HG02870 (cell line): ENCODE data around the gene PPP1R1C.

ENCODE experiments used
- ATAC-seq: cut with Tn5 transposase; IDR thresholded peaks from one replicate; pipeline ENCODE4 v1.9.1; 2021; ENCODE audit warnings: mild to moderate bottlenecking, moderate library complexity; ENCODE audit not compliant: unreplicated experiment

PPP1R1C gene

DNA sequence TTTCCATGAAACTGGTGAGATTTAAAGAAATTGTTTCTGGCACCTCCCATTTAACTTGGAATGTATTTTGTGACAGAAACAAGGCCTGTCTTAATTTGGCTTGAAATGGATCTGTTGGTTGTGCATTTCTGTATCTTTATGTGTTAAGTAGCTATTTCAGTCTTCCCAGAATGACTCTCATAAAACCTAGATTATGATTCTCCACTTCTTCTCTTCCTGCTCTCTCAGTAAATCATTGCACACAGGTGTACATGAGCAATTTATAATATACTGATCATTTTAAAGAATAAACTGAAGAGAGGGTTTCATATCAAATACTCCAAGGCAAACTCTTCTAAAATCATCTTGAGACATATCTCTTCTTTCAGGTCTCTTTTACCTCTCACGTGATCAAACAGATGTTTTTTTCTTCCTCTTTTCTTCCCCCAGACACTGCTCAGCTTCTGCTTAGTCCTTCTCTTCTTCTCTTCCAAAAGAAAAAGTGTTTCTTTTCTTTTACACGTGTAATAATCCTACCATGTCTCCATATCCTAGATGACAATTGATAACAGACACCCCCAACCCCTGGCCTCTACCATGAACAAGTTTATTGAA lies 112.0 kb downstream of the PPP1R1C start:
- no peak for ATAC-seq

DNA sequence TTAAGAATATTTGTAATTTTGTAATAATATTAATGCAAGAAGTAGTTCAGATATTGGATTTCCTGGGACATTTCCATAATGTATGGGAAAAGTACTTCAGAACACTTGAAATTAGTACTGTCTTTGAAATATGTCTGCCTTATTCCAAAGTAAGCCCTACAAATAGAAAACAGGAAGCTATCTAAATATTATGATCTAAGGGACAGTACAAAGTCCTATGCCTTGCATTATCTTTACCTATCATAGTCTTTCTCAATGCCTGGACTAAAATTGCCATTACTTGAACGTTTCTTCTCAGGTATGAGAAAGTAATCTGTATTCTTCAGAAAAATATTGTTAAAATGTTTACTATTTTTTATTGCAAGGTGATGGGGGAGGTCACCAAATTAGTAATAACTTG lies 113.0 kb downstream of the PPP1R1C start:
- ATAC-seq, result no peak

DNA sequence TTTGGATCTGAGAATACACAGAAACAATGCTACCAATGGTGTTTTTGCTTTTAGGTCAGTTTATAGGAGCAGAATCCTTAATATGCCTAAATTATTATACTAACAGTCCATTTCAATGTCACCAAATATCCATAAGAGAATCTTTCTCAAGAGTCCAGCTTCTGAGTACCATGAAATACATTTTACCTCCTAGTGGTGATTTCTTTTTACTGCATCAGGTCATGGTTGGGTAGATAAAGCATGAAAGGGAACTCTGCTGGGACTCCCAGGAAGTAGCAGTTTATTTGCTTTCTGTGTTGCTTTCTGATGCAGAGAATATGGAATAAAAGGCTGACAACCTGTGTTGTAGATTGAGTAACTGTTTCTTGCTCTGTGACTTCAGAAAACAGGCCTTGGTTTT lies 115.6 kb downstream of the PPP1R1C start:
- ATAC-seq, result peak; percentile 69

DNA sequence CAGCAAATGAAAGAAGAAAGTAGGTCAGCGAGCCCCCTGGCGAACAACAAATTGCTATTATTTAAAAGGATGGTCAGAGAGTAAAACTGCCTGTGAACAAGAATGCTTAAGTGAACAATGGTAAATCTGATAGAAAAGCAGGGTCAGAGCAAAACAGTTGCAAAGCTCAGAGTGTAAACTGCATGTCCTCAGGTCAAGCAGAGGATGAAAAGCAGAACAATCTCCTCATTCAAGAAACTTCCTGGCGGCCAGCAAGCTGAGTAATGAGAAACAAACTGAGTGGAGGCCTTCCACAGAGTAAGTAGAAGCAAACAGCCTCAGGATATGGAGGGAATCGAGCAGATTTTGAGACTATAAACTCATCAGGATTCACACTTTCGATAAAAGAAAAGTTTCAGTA lies 117.9 kb downstream of the PPP1R1C start:
- ATAC-seq, result no peak

DNA sequence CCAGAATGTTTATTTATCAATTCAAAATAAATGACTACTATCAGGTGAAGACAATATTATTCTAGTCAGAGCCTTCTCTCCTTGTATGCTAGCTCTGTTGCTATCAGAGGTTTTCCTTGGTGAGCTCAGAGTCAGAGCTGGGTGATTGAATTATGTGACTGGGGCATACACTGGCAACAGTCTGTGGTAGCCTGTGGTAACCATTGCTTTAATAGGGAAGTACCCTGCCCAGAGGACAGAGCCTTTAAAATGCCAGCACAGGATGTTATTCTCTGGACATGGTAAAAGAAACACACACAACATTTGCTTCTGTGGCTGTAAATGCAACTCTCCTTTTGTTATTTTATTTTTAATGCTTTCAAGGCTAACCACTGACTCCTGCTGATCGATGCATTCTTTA lies 124.7 kb downstream of the PPP1R1C start:
- no peak for ATAC-seq

DNA sequence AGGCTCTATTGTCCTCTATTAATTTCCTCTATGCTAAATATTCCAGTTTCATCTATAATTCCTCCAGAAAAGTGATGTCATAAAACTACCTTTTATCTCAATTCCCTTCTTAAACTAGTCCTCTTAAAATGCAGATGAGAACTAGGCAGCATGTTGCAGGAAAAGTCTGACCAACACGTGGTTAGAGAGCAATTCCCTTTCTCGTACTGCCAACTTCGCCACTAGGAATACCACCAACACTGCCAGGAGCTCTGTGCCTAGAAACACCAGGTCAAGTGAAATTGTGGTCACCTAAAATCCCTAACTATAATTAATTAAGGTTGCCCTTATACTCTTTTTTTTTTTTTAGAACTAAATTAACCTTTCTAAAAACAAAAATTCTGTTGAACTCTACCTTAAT lies 127.7 kb downstream of the PPP1R1C start:
- no peak for ATAC-seq

DNA sequence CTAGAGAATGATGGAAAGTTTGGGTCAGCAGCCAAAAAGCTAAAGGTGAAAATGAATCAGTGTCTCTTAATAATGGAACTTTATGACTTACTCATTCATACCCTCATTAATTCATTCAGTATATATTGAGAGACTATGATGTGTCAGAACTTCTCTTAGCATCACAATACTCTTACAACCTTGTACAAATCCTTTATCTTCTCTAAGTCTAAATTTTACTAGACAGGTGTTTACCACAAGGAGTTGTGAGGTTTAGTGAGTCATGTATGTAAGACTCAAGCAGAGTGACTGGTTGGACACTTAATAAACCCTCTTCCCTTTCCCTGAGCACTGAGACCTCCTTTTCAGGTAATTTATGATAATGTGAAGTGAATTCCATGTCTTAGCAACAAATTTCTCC lies 129.6 kb downstream of the PPP1R1C start:
- no peak for ATAC-seq

DNA sequence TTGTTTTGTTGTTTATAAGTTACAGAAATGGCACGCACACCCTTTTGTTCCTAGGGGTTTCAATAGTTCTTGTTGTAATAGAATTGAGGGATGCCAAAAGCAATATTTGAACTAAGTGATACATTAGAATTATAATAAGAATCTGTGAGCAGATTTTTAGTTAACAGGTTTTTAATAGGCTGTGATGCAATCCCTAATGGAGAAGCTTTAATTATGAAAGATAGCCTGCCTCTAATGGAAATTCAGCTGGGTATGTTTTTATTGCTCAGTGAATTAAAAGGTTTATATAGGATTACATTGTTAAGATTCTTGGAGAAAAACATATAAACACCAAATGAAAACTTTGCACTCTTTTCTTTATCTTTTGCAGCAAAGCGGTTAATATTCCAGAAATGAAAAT lies 131.1 kb downstream of the PPP1R1C start:
- no peak for ATAC-seq

DNA sequence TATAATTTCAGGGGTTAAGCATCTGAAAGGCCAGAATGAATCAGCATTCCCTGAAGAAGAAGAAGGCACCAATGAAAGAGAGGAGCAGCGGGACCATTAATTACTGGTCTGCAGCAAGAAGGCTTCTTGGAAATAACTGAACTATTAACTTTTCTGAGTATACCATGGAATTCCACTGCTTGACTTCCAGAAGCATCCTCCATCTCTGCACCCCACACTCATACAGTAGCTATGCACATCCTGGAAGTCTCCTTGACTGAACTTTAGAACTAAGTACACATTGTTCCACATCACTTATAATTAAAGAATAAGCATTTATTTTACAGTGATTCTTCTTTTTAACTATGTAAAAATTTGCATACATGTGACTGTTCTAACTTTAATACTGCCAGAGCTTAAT lies 131.5 kb downstream of the PPP1R1C start:
- no peak for ATAC-seq

DNA sequence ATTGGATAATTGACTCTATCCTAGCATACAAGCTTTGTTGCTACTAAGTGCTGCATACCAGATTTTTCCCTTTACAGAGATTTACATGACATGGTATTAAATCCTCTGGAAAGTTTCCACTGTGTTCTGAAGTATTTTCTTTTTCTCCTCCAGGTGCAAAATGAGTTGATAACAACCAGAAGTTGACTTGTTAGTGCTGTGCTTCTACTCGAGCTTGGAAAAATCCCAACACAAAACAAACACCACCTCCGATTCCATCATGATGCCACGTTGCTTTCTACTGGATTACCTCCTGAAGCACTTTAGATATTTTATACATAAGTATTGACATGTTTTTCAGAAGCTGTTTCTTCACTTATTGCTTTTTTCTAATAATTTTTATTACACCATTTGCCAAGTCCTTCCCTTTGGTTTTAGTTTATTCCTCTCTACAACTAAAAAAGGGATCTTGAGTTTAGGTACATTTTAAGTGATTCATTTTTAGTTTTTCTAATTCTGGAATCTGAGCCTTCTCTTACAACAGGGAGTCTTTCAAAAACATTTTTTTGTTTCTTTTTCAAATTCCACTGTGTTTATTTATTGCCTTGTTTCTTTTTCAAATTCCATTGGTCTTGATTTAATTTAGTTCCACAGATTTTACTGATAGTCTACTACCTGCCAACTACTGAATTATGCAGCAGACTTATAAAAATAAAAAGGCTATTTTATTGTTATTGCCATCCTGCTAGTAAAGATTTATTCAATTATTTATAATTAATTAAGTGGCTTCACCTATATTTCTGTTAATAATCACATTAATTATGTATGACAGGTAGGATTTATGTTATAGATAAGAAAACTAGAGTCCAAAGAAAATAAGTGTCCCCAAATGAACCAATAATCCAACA lies 143.4 kb downstream of the PPP1R1C start:
- no peak for ATAC-seq

DNA sequence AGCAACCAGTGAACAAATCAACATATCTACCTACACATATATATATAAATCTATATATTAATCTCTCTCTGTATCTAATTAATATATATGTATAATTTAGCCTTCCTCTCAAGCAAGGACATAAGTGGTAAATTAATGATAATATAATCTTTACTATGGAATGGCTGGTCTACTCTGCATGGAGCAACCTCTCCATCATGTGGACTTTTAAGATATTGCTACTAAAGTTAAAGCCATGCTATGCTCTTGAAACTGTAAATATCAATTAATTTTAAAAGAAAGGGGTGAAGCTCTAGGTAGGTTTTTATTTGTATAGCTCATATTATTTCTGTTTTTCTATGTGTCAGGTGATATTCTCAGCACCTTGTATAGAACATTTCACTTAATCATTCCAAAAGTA lies 147.0 kb downstream of the PPP1R1C start:
- no peak for ATAC-seq

DNA sequence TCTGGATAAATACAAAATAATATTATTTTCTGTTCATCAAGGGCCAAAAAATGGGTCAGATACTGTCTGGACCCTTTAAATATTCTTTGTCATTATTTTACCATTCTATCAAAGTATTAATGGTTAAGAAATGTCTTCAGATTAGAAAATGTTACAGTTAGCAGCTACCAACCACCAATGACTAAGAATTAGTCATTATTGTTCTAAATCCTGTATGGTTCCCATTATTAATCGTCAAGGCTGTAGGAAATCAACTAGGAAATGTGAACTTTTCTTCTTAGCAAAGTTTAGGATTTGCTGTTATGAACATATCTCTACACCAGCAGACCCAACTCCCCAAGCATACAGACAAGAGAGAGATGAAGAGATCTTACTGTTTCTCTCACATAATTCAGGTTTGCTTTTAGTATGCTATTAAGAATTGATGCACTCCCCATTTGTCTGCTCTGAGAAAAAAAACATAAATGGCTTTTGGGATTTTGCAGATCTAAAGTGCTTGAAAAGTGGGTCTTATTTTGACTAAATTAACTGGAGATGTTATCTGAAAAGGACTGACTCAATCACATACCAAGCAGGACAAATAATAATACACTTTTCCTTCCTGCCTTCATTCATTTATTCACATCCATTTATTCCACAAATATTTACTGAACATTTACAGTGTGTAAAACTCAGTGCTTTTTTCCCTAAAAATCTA lies 147.7 kb downstream of the PPP1R1C start:
- no peak for ATAC-seq

DNA sequence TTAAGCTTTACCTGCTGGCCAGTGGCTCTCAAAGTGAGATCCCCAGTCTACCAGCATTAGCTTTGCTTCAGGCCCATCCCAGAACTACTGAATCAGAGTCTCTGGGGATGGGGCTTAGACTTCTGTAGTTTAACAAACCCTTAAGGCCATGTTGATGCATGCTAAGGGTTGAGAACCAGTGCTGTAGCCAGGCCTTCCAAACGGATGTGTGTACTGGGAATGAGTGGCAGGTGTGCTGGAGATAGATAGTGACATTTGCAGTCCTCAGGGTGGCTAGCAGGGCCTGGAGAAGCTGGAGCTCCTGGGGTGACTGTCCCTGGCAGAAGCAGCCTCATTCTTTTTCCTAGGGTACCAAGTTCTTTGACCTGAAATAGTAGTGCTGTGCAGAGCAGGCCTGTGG lies 148.5 kb downstream of the PPP1R1C start:
- ATAC-seq, result no peak

DNA sequence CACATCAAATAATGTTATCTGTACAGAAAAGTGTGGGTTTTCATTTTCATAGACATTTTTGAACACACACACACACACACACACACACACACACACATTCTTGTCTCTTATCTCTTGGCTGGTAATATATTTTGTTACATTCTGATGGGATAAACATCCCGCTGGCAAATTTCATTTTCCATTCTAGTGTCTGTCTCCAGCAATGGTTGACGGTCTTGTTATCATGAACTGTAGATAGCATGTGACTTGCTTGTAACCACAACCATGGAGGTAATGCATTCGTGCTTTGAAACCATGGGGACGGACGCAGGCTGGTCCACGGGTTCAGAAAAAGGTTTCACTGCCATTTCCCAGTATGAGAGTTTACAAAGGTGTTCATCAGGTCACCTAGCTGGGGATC lies 156.4 kb downstream of the PPP1R1C start:
- ATAC-seq, result no peak

DNA sequence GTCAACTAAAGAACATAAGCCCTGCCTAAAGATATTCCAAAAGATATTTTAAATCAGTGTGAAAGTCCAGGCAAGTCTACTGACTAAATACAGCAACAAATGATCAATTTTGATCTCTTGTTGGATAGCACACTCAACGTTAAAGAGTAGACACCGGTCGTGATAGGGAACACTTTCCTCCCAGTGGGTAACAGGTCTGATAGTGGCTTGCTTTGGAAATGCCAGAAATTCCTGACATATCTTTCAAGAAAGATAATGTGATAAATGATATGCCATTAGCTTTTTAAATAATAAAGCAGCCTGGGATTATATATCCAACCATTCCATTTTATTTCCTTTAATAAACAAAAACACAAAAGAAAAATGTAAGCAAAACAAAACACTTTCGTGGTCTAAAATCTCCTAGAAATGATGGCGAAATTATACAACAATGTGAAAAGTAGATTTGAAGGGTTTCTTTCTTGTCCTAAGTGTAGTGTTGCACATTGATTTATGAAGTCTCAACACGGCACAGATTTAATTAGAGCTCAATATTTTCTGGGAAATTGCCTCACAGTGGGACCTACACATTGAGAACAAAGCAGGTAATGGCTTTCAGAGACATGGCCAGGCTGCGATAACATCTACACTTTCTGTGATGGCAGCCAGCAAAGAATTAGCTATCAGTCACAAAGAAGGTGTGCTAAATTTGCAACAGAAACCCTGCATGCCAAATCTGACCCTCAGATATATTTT lies 158.6 kb downstream of the PPP1R1C start:
- ATAC-seq, result no peak

DNA sequence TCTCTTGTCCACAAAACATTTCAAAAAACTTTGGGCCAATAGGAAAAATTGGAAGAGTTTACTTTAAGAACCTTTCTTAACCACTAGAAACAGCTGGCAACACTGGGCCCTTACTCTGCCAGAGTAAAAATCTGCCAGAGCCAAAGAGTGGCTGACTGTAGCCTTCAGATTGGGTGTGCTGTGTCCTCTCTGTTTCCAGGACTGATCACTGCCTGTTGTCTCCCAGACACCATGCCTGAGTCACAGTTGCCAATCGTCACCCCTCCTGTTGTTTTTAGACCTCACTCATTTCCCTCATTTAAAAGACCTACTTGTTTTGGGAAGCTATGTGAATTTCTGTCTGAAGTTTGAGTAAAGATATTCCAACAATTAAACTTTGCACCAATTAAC lies 159.1 kb downstream of the PPP1R1C start:
- ATAC-seq, result no peak

DNA sequence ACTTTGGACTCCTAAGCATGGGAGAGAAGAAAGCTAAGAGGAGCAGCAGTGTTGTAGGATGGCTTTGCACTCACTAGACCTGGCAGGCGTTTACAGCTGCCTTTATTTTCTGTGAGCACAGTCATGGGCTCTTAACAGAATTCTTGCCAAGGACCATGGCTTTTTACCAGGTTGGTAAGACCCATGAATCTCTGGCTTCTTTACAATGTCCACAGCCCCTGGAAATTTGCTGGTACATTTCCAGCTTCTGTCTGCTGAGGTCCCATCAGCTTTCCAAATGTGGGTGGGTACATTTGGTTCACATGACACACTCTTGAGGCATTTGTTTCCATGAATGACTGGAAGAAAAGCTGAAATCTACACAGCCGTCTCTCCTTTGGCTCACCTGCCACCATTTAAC lies 162.7 kb downstream of the PPP1R1C start:
- no peak for ATAC-seq

DNA sequence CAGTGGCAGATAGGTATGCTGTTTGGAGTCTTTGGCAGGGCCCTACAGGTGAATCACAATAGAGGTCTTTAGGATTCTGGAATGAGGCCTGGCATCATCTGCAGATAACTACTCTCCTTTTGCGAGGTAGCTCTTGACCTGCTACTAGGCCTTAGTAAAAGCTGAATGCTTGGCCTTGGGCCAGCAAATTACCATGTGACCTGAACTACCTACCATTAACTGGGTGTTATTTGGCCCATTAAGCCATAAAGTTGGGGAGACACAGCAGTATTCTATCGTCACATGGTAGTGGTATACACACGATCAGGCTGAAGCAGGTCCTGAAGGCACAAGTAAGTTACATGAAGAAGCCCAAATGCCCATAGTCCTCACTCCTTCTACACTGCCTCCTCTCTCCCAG lies 178.2 kb downstream of the PPP1R1C start:
- no peak for ATAC-seq

DNA sequence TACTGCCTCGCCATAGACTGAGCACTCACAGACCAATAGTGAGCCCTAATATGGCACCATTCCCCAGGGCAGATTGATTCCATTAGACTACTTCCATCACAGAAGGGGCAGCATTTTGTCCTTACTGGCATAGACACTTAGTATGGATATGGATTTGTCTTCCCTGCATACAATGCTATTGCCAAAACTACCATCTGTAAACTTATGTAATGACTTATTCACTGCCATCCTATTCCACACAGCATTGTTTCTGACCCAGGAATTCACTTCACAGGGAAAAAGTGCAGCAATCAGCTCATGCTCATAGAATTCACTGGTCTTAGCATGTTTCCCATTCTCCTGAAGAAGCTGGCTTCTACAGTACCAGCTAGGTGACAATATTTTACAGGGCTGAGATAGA lies 179.0 kb downstream of the PPP1R1C start:
- ATAC-seq, result no peak

DNA sequence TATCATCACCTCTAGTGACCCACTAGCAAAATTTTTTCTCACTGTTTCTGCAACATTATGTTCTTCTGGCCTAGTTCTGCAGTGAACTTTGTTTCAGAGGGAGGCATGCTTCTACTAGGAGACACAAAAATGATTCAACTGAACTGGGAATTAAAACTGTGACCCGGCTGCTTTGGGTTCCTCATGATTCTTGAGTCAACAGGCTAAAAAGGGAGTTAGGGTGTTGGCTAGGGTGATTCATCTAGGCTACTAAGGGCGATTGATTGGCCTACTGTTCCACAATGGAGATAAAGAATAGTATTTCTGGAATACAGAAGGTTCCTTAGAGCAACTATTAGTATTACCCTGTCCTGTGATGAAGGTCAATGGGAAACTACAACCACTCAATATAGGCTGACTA lies 179.5 kb downstream of the PPP1R1C start:
- ATAC-seq, result no peak

DNA sequence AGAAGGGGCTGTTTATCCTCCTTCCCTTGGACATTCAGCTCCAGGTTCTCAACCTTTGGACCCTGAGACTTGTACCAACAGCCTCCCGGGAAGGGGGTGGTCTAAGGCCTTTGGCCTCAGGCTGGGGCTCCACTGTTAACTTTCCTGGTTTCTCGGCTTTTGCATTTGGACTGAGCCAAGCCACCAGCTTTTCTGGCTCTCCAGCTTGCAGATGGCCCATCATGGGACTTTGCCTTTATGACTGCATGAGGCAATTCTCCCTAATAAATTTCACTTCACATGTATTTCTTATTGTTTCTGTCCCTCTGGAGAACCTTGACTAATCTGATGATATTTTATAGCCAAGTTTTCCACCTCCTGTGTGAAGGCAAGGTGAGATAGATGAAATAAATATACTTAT lies 180.8 kb downstream of the PPP1R1C start:
- ATAC-seq, result no peak
